ENCODE data around the gene LRRC56. TPM values are rescaled to one million over a fixed set of nuclear protein-coding genes. Genes with fewer than 3 reads are reported as not detected.
A peak's percentile ranks its signal among the peaks of the same experiment; 100 is the strongest.

LRRC56 gene
- total RNA-seq, 2 donors from 2014 or later = 2.8 to 3.2 TPM

GRCh38 chr11:597166-597725 lies 59.9 kb downstream of the LRRC56 start:
- no peak overlapping the region for H3K27ac ChIP-seq
- no peak overlapping the region for H3K4me3 ChIP-seq
- H3K36me3 ChIP-seq = peaks cover 19% of the 10 kb centered on the region
- no peak for DNase-seq
- no peak overlapping the region for H3K9ac ChIP-seq (ENCODE audit: low read depth in 2 of 2, low read length in 2 of 2)
- intact Hi-C loops (cut with DNase I) = no loop called here
- no peaks in the 10 kb centered on the region for H3K9me3 ChIP-seq
- TF ChIP-seq, protein P1, sequence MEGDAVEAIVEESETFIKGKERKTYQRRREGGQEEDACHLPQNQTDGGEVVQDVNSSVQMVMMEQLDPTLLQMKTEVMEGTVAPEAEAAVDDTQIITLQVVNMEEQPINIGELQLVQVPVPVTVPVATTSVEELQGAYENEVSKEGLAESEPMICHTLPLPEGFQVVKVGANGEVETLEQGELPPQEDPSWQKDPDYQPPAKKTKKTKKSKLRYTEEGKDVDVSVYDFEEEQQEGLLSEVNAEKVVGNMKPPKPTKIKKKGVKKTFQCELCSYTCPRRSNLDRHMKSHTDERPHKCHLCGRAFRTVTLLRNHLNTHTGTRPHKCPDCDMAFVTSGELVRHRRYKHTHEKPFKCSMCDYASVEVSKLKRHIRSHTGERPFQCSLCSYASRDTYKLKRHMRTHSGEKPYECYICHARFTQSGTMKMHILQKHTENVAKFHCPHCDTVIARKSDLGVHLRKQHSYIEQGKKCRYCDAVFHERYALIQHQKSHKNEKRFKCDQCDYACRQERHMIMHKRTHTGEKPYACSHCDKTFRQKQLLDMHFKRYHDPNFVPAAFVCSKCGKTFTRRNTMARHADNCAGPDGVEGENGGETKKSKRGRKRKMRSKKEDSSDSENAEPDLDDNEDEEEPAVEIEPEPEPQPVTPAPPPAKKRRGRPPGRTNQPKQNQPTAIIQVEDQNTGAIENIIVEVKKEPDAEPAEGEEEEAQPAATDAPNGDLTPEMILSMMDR (IDR thresholded peaks at IDR 0.05) = no peak
- H3K27me3 ChIP-seq = no peaks in the 10 kb centered on the region
- H3K4me1 ChIP-seq = no peaks in the 10 kb centered on the region

- TF ChIP-seq, protein P1 (IDR thresholded peaks at IDR 0.05) = no peak
- H3K9ac ChIP-seq (ENCODE audit: low read depth in 2 of 2, low read length in 2 of 2) = no peak overlapping the region
- no peaks in the 10 kb centered on the region for H3K4me1 ChIP-seq
- no peaks in the 10 kb centered on the region for H3K27me3 ChIP-seq
- peaks cover 13% of the 10 kb centered on the region for H3K36me3 ChIP-seq
- intact Hi-C loops (cut with DNase I) = no loop called here
- H3K4me3 ChIP-seq = no peak overlapping the region
- no peak overlapping the region for H3K27ac ChIP-seq
- DNase-seq = no peak
- H3K9me3 ChIP-seq = no peaks in the 10 kb centered on the region
Measured at GRCh38 chr11:598005-598680, 60.8 kb downstream of the LRRC56 start.

GRCh38 chr11:601573-602245 lies 64.4 kb downstream of the LRRC56 start:
- intact Hi-C loops (cut with DNase I) = no loop called here
- DNase-seq = no peak
- H3K9me3 ChIP-seq = no peaks in the 10 kb centered on the region
- H3K4me1 ChIP-seq = no peaks in the 10 kb centered on the region
- TF ChIP-seq, protein P1 (IDR thresholded peaks at IDR 0.05) = no peak
- no peak overlapping the region for H3K4me3 ChIP-seq
- H3K27me3 ChIP-seq = no peaks in the 10 kb centered on the region
- peaks cover 27% of the 10 kb centered on the region for H3K36me3 ChIP-seq
- H3K27ac ChIP-seq = no peak overlapping the region
- no peak overlapping the region for H3K9ac ChIP-seq (ENCODE audit: low read depth in 2 of 2, low read length in 2 of 2)

GRCh38 chr11:603154-603553 lies 65.8 kb downstream of the LRRC56 start:
- H3K36me3 ChIP-seq = peaks cover 37% of the 10 kb centered on the region
- no peak for DNase-seq
- H3K9ac ChIP-seq (ENCODE audit: low read depth in 2 of 2, low read length in 2 of 2) = no peak overlapping the region
- no peaks in the 10 kb centered on the region for H3K27me3 ChIP-seq
- H3K4me3 ChIP-seq = no peak overlapping the region
- intact Hi-C loops (cut with DNase I) = no loop called here
- TF ChIP-seq, protein P1 (IDR thresholded peaks at IDR 0.05) = no peak
- no peak overlapping the region for H3K27ac ChIP-seq
- no peaks in the 10 kb centered on the region for H3K4me1 ChIP-seq
- no peaks in the 10 kb centered on the region for H3K9me3 ChIP-seq

Small RNA genes within 50 kb of the gene (microRNA-seq; reads per million reads assigned to microRNA genes)
- gene MIR210 = 802 reads per million, percentile 77 among the genes with 10 or more reads in this experiment

Other genes starting within 250 kb of the LRRC56 start
- 10 to 100 TPM; 10.6 to 12.9 TPM for gene PGGHG, start 248.4 kb upstream of the LRRC56 start, total RNA-seq
- not detected for gene IFITM5, start 238.0 kb upstream of the LRRC56 start, total RNA-seq
- 100 to 1,000 TPM in 1 of 2 donors, 10 to 100 TPM in 1; 74.1 to 115 TPM for gene IFITM2, start 229.7 kb upstream of the LRRC56 start, total RNA-seq
- gene IFITM1, start 223.5 kb upstream of the LRRC56 start, total RNA-seq = 100 to 1,000 TPM in 1 of 2 donors, 10 to 100 TPM in 1; 63.3 to 101 TPM
- gene IFITM3, start 216.7 kb upstream of the LRRC56 start, total RNA-seq = 100 to 1,000 TPM; 132 to 160 TPM
- gene B4GALNT4, start 168.0 kb upstream of the LRRC56 start, total RNA-seq = 1 to 10 TPM; 1.6 to 2.0 TPM
- gene PKP3, start 143.3 kb upstream of the LRRC56 start, total RNA-seq = 100 to 1,000 TPM; 167 to 247 TPM
- gene SIGIRR, start 122.5 kb upstream of the LRRC56 start, total RNA-seq = 100 to 1,000 TPM in 1 of 2 donors, 10 to 100 TPM in 1; 91.4 to 177 TPM
- gene ANO9, start 95.5 kb upstream of the LRRC56 start, total RNA-seq = 100 to 1,000 TPM; 121 to 129 TPM
- gene PTDSS2, start 87.2 kb upstream of the LRRC56 start, total RNA-seq = 10 to 100 TPM; 20.6 to 27.6 TPM
- gene RNH1, start 30.3 kb upstream of the LRRC56 start, total RNA-seq = 100 to 1,000 TPM; 106 to 140 TPM
- gene HRAS, start 2.0 kb upstream of the LRRC56 start, total RNA-seq = 10 to 100 TPM; 38.4 to 67.0 TPM
- gene LMNTD2, start 23.2 kb downstream of the LRRC56 start, total RNA-seq = 10 to 100 TPM in 1 of 2 donors, 1 to 10 TPM in 1; 9.8 to 13.6 TPM
- 100 to 1,000 TPM; 108 to 139 TPM for gene RASSF7, start 23.4 kb downstream of the LRRC56 start, total RNA-seq
- gene PHRF1, start 38.9 kb downstream of the LRRC56 start, total RNA-seq = 10 to 100 TPM; 29.4 to 41.9 TPM
- gene IRF7, start 78.4 kb downstream of the LRRC56 start, total RNA-seq = 10 to 100 TPM; 22.1 to 25.6 TPM
- gene CDHR5, start 87.4 kb downstream of the LRRC56 start, total RNA-seq = 100 to 1,000 TPM; 140 to 310 TPM
- gene SCT, start 89.7 kb downstream of the LRRC56 start, total RNA-seq = 1 to 10 TPM; 1.1 to 3.2 TPM
- gene DRD4, start 99.7 kb downstream of the LRRC56 start, total RNA-seq = under 1 TPM; 0.69 to 0.79 TPM
- gene DEAF1, start 157.7 kb downstream of the LRRC56 start, total RNA-seq = 10 to 100 TPM; 21.7 to 25.8 TPM
- 10 to 100 TPM; 18.4 to 36.6 TPM for gene TMEM80, start 158.3 kb downstream of the LRRC56 start, total RNA-seq
- gene EPS8L2, start 168.7 kb downstream of the LRRC56 start, total RNA-seq = 100 to 1,000 TPM; 192 to 254 TPM
- gene TALDO1, start 209.9 kb downstream of the LRRC56 start, total RNA-seq = 100 to 1,000 TPM; 195 to 274 TPM
- gene GATD1, start 240.0 kb downstream of the LRRC56 start, total RNA-seq = 10 to 100 TPM; 39.9 to 84.9 TPM